Suprapubic skin (tissue), 4 donors: ENCODE results near the gene ZMAT1.

Source experiments
- EP300 ChIP-seq: sonication (generic); formaldehyde crosslinking; IDR thresholded peaks from one replicate; pipeline ENCODE4 v1.6.1; 2017; ENCODE audit warnings: antibody characterized with exemption
- POLR2A ChIP-seq, 2 donors: fragments of 450-650 bp; IDR thresholded peaks; one replicate each; pipeline ENCODE4 v1.6.1; 2017; ENCODE audit warnings: antibody characterized with exemption in 2 of 2, mild to moderate bottlenecking in 2 of 2, moderate library complexity in 2 of 2
- POLR2AphosphoS5 ChIP-seq, 3 donors: sonication (generic); formaldehyde crosslinking; IDR thresholded peaks; one replicate each; pipeline ENCODE4 v1.6.1; 2017; ENCODE audit warnings: antibody characterized with exemption in 3 of 3
- TF ChIP-seq, protein P1 (sequence below), 2 donors: fragments of 200-600 bp in 1 of 2; fragments of 450-650 bp in 1 of 2; sonication (generic) in 1 of 2; IDR thresholded peaks; one replicate each; pipeline ENCODE4 v1.5.1; 2016 to 2019; ENCODE audit warnings: antibody characterized with exemption in 2 of 2, mild to moderate bottlenecking in 1 of 2, moderate library complexity in 1 of 2

DNA sequence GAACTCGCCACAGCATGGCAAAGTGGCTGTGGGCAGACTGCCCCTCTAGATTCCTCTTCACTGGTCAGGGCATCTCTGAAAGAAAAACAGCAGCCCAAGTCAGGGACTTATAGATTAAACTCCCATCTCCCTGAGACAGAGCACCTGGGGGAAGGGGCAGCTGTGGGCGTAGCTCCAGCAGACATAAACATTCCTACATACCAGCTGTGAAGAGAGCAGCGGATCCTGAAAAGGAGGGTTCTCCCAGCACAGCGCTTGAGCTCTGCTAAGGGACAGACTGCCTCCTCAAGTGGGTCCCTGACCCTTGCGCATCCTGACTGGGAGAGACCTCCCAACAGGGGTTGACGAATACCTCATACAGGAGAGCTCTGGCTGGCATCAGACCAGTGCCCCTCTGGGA, 18.8 kb upstream of the ZMAT1 start:
- TF ChIP-seq EP300 (no peak), POLR2AphosphoS5 (IDR thresholded peaks at IDR 0.05) (no peak), POLR2A (IDR thresholded peaks at IDR 0.05) (no peak)
- TF ChIP-seq, protein P1, sequence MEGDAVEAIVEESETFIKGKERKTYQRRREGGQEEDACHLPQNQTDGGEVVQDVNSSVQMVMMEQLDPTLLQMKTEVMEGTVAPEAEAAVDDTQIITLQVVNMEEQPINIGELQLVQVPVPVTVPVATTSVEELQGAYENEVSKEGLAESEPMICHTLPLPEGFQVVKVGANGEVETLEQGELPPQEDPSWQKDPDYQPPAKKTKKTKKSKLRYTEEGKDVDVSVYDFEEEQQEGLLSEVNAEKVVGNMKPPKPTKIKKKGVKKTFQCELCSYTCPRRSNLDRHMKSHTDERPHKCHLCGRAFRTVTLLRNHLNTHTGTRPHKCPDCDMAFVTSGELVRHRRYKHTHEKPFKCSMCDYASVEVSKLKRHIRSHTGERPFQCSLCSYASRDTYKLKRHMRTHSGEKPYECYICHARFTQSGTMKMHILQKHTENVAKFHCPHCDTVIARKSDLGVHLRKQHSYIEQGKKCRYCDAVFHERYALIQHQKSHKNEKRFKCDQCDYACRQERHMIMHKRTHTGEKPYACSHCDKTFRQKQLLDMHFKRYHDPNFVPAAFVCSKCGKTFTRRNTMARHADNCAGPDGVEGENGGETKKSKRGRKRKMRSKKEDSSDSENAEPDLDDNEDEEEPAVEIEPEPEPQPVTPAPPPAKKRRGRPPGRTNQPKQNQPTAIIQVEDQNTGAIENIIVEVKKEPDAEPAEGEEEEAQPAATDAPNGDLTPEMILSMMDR (IDR thresholded peaks at IDR 0.05), result no peak
